ENCODE results near the gene DPM1. TPM values are rescaled to one million over a fixed set of nuclear protein-coding genes. Genes with fewer than 3 reads are reported as not detected.
A peak's percentile ranks its signal among the peaks of the same experiment; 100 is the strongest.

The DPM1 gene
- total RNA-seq, 1 experiment from 2014 or later = 65.5 TPM

DNA sequence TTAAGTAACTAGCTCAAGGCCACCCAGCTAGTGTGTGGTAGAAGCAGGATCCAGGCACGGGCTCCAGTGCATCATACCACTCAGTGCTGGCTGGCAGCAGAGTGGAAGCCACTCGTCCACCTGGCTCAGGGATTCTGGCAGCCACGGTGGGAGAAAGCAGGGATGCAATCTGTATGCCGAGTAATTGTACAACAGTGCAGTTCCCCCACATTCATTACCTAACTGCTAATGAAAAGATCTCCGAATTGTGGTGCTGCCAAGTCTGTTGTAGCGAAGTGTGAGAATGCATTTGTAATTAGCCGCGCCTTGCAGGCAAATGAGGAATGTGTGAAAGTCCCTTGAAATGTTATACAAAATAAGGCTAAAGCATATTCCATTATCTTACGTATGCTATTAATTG, 35.5 kb upstream of the DPM1 start:
- no peaks in the 10 kb centered on the region for H4K20me1 ChIP-seq (ENCODE audit: insufficient read depth)
- H3K4me1 ChIP-seq (ENCODE audit: control insufficient read depth in 1 of 2, insufficient read depth in 2 of 2, low read length in 2 of 2) = peaks cover 0 to 8% of the 10 kb centered on the region in 2 experiments; a peak in 1 of 4 replicates
- no peaks in the 10 kb centered on the region for H3K9me2 ChIP-seq (ENCODE audit: insufficient read depth)
- peaks cover 8% of the 10 kb centered on the region; the same call in 1 of the 2 replicates for H3K27me3 ChIP-seq (ENCODE audit: insufficient read depth, low read length)
- no peak overlapping the region for H2AFZ ChIP-seq (ENCODE audit: low read depth, low read length, poor library complexity, severe bottlenecking)
- DNase-seq (ENCODE audit: low read depth, low spot score) = no peak
- H3K9ac ChIP-seq (ENCODE audit: low read length) = no peak overlapping the region
- POLR2A ChIA-PET = no interaction called here
- no peak overlapping the region for H3K4me3 ChIP-seq (replicated peaks in 1 of 2; ENCODE audit: low read depth in 1 of 2, low read length in 2 of 2)
- TF ChIP-seq JUND (IDR thresholded peaks at IDR 0.05) (no peak), CEBPB (IDR thresholded peaks at IDR 0.05; ENCODE audit: low read depth) (no peak)
- H3K27ac ChIP-seq (ENCODE audit: low read depth, low read length) = no peak overlapping the region
- H3K36me3 ChIP-seq (ENCODE audit: control insufficient read depth in 1 of 2, insufficient read depth in 2 of 2, low read length in 2 of 2) = no peaks in the 10 kb centered on the region
- no peak for ATAC-seq
- RAD21 ChIA-PET (ENCODE audit: low non-redundant PET in 1 of 2, low total read pairs in 2 of 2, uncharacterized antibody in 2 of 2, unreplicated experiment in 2 of 2) = interaction anchor here in 1 of 2 experiments (0.8 kb wide), 1 partner anchor 312 kb away, joined by 3 read pairs; no protein-coding TSS in a partner anchor
- BruUV-seq (replicated peaks) = no TSS peak
- H3K9me3 ChIP-seq (ENCODE audit: control insufficient read depth in 1 of 2, insufficient read depth in 1 of 2, low read depth in 1 of 2, low read length in 2 of 2) = no peaks in the 10 kb centered on the region
- CTCF ChIA-PET = interaction anchor here (1.9 to 3.1 kb wide), 5 partner anchors 11 to 601 kb away, joined by 6 to 91 read pairs (median 32); no protein-coding TSS in a partner anchor
- intact Hi-C loops (cut with micrococcal nuclease) = loop anchor here (1.0 kb wide), 1 partner anchor 312 kb away; no protein-coding TSS in a partner anchor
- no peak overlapping the region for H3K4me2 ChIP-seq (ENCODE audit: low read length)
- H3K79me2 ChIP-seq (ENCODE audit: insufficient read depth, low read length) = no peaks in the 10 kb centered on the region

DNA sequence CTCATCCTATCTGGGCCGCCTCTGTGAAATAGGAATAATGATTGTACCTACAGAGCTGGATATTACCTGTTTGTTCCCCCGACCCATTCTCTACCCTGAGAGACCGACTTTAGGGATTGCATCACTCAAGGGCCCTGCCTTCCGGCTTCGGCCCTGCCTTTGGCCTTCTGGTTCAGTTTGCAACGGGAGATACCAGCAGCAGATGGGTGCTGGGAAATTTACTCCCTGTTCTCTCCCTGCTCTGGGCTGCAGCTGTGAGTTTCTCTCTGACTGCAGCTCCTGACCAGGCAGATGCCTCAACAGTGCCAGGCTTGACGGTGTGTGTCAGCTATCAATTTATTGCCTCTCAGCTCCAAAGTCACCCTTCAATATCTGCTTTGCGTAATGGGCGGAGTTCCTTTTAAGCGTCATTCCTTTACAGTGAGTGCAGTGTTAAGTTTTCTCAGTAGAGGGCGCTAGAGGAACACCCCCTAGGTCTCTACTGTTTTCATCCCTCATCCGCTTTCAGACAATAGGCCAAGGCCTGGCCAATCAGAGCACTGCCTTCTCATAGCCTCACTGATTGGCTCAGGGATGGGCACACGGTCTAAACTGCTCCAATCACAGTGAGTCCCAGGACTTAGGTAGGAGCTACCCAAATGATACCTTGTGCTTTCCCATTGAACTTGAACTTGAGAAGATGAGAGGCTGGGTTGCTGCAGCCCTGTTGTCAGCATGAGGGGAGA, 34.6 kb upstream of the DPM1 start:
- Histone ChIP-seq H3K4me3 (replicated peaks in 1 of 2; ENCODE audit: low read depth in 1 of 2, low read length in 2 of 2) (no peak overlapping the region), H3K36me3 (ENCODE audit: control insufficient read depth in 1 of 2, insufficient read depth in 2 of 2, low read length in 2 of 2) (no peaks in the 10 kb centered on the region), H3K79me2 (ENCODE audit: insufficient read depth, low read length) (no peaks in the 10 kb centered on the region), H3K4me1 (ENCODE audit: control insufficient read depth in 1 of 2, insufficient read depth in 2 of 2, low read length in 2 of 2) (peaks cover 0 to 8% of the 10 kb centered on the region in 2 experiments; a peak in 1 of 4 replicates), H2AFZ (ENCODE audit: low read depth, low read length, poor library complexity, severe bottlenecking) (peak overlapping the region; percentile 60), H3K27me3 (ENCODE audit: insufficient read depth, low read length) (peaks cover 7% of the 10 kb centered on the region; the same call in 1 of the 2 replicates), H3K4me2 (ENCODE audit: low read length) (0 out of 2 replicates have a peak overlapping the region, but pooled peaks have one; percentile 11), H3K9ac (ENCODE audit: low read length) (no peak overlapping the region), H4K20me1 (ENCODE audit: insufficient read depth) (no peaks in the 10 kb centered on the region), H3K27ac (ENCODE audit: low read depth, low read length) (no peak overlapping the region), H3K9me3 (ENCODE audit: control insufficient read depth in 1 of 2, insufficient read depth in 1 of 2, low read depth in 1 of 2, low read length in 2 of 2) (no peaks in the 10 kb centered on the region), H3K9me2 (ENCODE audit: insufficient read depth) (no peaks in the 10 kb centered on the region)
- DNase-seq (ENCODE audit: low read depth, low spot score) = peak; percentile 93
- TF ChIP-seq ZFX (IDR thresholded peaks at IDR 0.05) = no peak; the same call in 1 of the 2 replicates
- peak; percentile 60 for TF ChIP-seq SP1 (IDR thresholded peaks at IDR 0.05; ENCODE audit: low read depth)
- TF ChIP-seq TCF7L2 (IDR thresholded peaks at IDR 0.05; ENCODE audit: borderline replicate concordance, extremely low read depth, insufficient read depth, insufficient read length) = peak; percentile 27
- no peak for TF ChIP-seq FOSL1 (IDR thresholded peaks at IDR 0.05; ENCODE audit: low read depth)
- TF ChIP-seq ZNF274 (IDR thresholded peaks at IDR 0.05; ENCODE audit: low read depth, low read length) = no peak
- TF ChIP-seq, protein P1, sequence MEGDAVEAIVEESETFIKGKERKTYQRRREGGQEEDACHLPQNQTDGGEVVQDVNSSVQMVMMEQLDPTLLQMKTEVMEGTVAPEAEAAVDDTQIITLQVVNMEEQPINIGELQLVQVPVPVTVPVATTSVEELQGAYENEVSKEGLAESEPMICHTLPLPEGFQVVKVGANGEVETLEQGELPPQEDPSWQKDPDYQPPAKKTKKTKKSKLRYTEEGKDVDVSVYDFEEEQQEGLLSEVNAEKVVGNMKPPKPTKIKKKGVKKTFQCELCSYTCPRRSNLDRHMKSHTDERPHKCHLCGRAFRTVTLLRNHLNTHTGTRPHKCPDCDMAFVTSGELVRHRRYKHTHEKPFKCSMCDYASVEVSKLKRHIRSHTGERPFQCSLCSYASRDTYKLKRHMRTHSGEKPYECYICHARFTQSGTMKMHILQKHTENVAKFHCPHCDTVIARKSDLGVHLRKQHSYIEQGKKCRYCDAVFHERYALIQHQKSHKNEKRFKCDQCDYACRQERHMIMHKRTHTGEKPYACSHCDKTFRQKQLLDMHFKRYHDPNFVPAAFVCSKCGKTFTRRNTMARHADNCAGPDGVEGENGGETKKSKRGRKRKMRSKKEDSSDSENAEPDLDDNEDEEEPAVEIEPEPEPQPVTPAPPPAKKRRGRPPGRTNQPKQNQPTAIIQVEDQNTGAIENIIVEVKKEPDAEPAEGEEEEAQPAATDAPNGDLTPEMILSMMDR (IDR thresholded peaks at IDR 0.05 in 2 of 3, conservative IDR thresholded peaks at IDR 0.05 in 1 of 3; ENCODE audit: borderline replicate concordance in 1 of 3, insufficient read depth in 1 of 3, low read depth in 2 of 3, low read length in 2 of 3) = peak; percentile 85 to 91 (median 86)
- peak; percentile 41; the same call in 1 of the 2 replicates for TF ChIP-seq CBX3 (IDR thresholded peaks at IDR 0.05; ENCODE audit: low read depth)
- no peak for TF ChIP-seq SIN3A (IDR thresholded peaks at IDR 0.05; ENCODE audit: low read depth)
- TF ChIP-seq RAD21 (IDR thresholded peaks at IDR 0.05; ENCODE audit: low read depth) = peak; percentile 94
- TF ChIP-seq YY1 (IDR thresholded peaks at IDR 0.05; ENCODE audit: extremely low read depth, insufficient replicate concordance, low read depth, low read length) = no peak
- TF ChIP-seq, protein P2, sequence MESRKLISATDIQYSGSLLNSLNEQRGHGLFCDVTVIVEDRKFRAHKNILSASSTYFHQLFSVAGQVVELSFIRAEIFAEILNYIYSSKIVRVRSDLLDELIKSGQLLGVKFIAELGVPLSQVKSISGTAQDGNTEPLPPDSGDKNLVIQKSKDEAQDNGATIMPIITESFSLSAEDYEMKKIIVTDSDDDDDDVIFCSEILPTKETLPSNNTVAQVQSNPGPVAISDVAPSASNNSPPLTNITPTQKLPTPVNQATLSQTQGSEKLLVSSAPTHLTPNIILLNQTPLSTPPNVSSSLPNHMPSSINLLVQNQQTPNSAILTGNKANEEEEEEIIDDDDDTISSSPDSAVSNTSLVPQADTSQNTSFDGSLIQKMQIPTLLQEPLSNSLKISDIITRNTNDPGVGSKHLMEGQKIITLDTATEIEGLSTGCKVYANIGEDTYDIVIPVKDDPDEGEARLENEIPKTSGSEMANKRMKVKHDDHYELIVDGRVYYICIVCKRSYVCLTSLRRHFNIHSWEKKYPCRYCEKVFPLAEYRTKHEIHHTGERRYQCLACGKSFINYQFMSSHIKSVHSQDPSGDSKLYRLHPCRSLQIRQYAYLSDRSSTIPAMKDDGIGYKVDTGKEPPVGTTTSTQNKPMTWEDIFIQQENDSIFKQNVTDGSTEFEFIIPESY (IDR thresholded peaks at IDR 0.05; ENCODE audit: extremely low read depth, insufficient replicate concordance, low read length) = no peak
- 0 out of 2 replicates have a peak, but pooled peaks have one; percentile 25 for TF ChIP-seq SRF (IDR thresholded peaks at IDR 0.05; ENCODE audit: low read depth)
- intact Hi-C loops (cut with micrococcal nuclease) = loop anchor here (1.0 kb wide), 1 partner anchor 313 kb away; no protein-coding TSS in a partner anchor
- BruUV-seq (replicated peaks) = no TSS peak
- peak; percentile 100 for ATAC-seq
- ChIA-PET POLR2A (interaction anchor here (1.0 to 2.4 kb wide), 2 partner anchors 314 to 331 kb away, joined by 4 to 15 read pairs; no protein-coding TSS in a partner anchor), RAD21 (ENCODE audit: low non-redundant PET in 1 of 2, low total read pairs in 2 of 2, uncharacterized antibody in 2 of 2, unreplicated experiment in 2 of 2) (interaction anchor here (0.6 to 2.2 kb wide), 12 partner anchors 23 to 631 kb away, joined by 3 to 10 read pairs (median 4); no protein-coding TSS in a partner anchor), CTCF (interaction anchor here (0.5 to 3.1 kb wide), 25 partner anchors 9 to 631 kb away, joined by 3 to 91 read pairs (median 4); partner anchors contain the start of genes DPM1 and MOCS3)

Data from HCT116 (cell line).